ENCODE measurements around the gene CD28. TPM values are rescaled to one million over a fixed set of nuclear protein-coding genes. Genes with fewer than 3 reads are reported as not detected.

The CD28 gene
- total RNA-seq, 4 donors from 2014 or later, result 0.42 to 1.3 (median 0.63) TPM

- no peaks in the 10 kb centered on the region for H3K36me3 ChIP-seq
- H3K4me1 ChIP-seq, result peaks cover 0 to 24% (median 3%) of the 10 kb centered on the region in 3 donors
- H3K9me3 ChIP-seq, result no peaks in the 10 kb centered on the region
- TF ChIP-seq POLR2A (IDR thresholded peaks at IDR 0.05), result no peak
- no peak overlapping the region for H3K4me3 ChIP-seq
- intact Hi-C loops (cut with DNase I), result no loop called here
- DNase-seq, result no peak
- H3K27me3 ChIP-seq, result no peaks in the 10 kb centered on the region
- H3K27ac ChIP-seq, result no peak overlapping the region
These were observed 43.5 kb upstream of the CD28 start for GRCh38 chr2:203662951-203663350.

- intact Hi-C loops (cut with DNase I), result no loop called here
- Histone ChIP-seq H3K36me3 (no peaks in the 10 kb centered on the region), H3K9me3 (no peaks in the 10 kb centered on the region), H3K27ac (peak overlapping the region in 2 of 4 donors; percentile 13 to 22), H3K27me3 (no peaks in the 10 kb centered on the region), H3K4me3 (no peak overlapping the region), H3K4me1 (peaks cover 0 to 17% (median 3%) of the 10 kb centered on the region in 3 donors)
- WGBS, 2 donors, result 50 to 60% methylated on average over 7 of the region's 7 CpGs
- no peak for TF ChIP-seq POLR2A (IDR thresholded peaks at IDR 0.05)
- DNase-seq, result no peak
These were observed 42.2 kb upstream of the CD28 start for GRCh38 chr2:203664029-203664755.

GRCh38 chr2:203667838-203668237 is 38.6 kb upstream of the CD28 start:
- intact Hi-C loops (cut with DNase I), result no loop called here
- Histone ChIP-seq H3K27me3 (no peaks in the 10 kb centered on the region), H3K9me3 (no peaks in the 10 kb centered on the region), H3K36me3 (no peaks in the 10 kb centered on the region), H3K4me3 (no peak overlapping the region), H3K4me1 (peaks cover 0 to 17% (median 3%) of the 10 kb centered on the region in 3 donors), H3K27ac (no peak overlapping the region)
- TF ChIP-seq POLR2A (IDR thresholded peaks at IDR 0.05), result no peak
- no peak for TF ChIP-seq CTCF (IDR thresholded peaks at IDR 0.05)
- no peak for DNase-seq
- 93 to 100% methylated on average over 2 of the region's 2 CpGs for WGBS, 2 donors

GRCh38 chr2:203669820-203670219 is 36.6 kb upstream of the CD28 start:
- Histone ChIP-seq H3K27me3 (no peaks in the 10 kb centered on the region), H3K4me3 (no peak overlapping the region), H3K9me3 (no peaks in the 10 kb centered on the region), H3K4me1 (peaks cover 0 to 11% (median 0%) of the 10 kb centered on the region in 3 donors), H3K36me3 (no peaks in the 10 kb centered on the region), H3K27ac (no peak overlapping the region)
- intact Hi-C loops (cut with DNase I), result no loop called here
- 56 to 73% methylated on average over 2 of the region's 2 CpGs for WGBS, 2 donors
- no peak for TF ChIP-seq POLR2A (IDR thresholded peaks at IDR 0.05)
- TF ChIP-seq CTCF (IDR thresholded peaks at IDR 0.05), result no peak
- DNase-seq, result no peak

- intact Hi-C loops (cut with DNase I), result no loop called here
- Histone ChIP-seq H3K27me3 (no peaks in the 10 kb centered on the region), H3K9me3 (no peaks in the 10 kb centered on the region), H3K27ac (no peak overlapping the region), H3K4me3 (no peak overlapping the region), H3K4me1 (peaks cover 0 to 21% (median 0%) of the 10 kb centered on the region in 3 donors), H3K36me3 (no peaks in the 10 kb centered on the region)
- TF ChIP-seq CTCF (IDR thresholded peaks at IDR 0.05), result no peak
- no peak for TF ChIP-seq POLR2A (IDR thresholded peaks at IDR 0.05)
- DNase-seq, result no peak
These were observed 35.5 kb upstream of the CD28 start for GRCh38 chr2:203670939-203671338.

- Histone ChIP-seq H3K4me1 (peaks cover 0 to 23% (median 0%) of the 10 kb centered on the region in 3 donors), H3K4me3 (no peak overlapping the region), H3K27ac (no peak overlapping the region), H3K36me3 (no peaks in the 10 kb centered on the region), H3K27me3 (no peaks in the 10 kb centered on the region), H3K9me3 (no peaks in the 10 kb centered on the region)
- DNase-seq, result no peak
- intact Hi-C loops (cut with DNase I), result no loop called here
- no peak for TF ChIP-seq CTCF (IDR thresholded peaks at IDR 0.05)
- no peak for TF ChIP-seq POLR2A (IDR thresholded peaks at IDR 0.05)
- WGBS, 2 donors, result 100% methylated on average over 1 of the region's 1 CpG
These were observed 34.6 kb upstream of the CD28 start for GRCh38 chr2:203671876-203672275.
